Activated naive CD4-positive, alpha-beta T cell treated with anti-CD3 and anti-CD28 coated beads, Interleukin-2, amount 50 U/mL, for 24 hours (primary cell): Measurements from ENCODE around the gene LHFPL2.

Experiments used
- H3K27ac Mint-ChIP-seq: one replicate; pipeline ENCODE4 v1.8.0; 2021; ENCODE audit warnings: mild to moderate bottlenecking, mixed read lengths
- H3K27me3 Mint-ChIP-seq: one replicate; pipeline ENCODE4 v1.8.0; 2021; ENCODE audit warnings: mixed read lengths
- H3K36me3 Mint-ChIP-seq: one replicate; pipeline ENCODE4 v1.8.0; 2021; ENCODE audit warnings: mixed read lengths
- H3K4me1 Mint-ChIP-seq: one replicate; pipeline ENCODE4 v1.8.0; 2021; ENCODE audit warnings: mixed read lengths
- H3K4me3 Mint-ChIP-seq: one replicate; pipeline ENCODE4 v1.8.0; 2021; ENCODE audit warnings: mild to moderate bottlenecking, mixed read lengths
- H3K9me3 Mint-ChIP-seq: one replicate; pipeline ENCODE4 v1.8.0; 2021; ENCODE audit warnings: mixed read lengths

The LHFPL2 gene

DNA sequence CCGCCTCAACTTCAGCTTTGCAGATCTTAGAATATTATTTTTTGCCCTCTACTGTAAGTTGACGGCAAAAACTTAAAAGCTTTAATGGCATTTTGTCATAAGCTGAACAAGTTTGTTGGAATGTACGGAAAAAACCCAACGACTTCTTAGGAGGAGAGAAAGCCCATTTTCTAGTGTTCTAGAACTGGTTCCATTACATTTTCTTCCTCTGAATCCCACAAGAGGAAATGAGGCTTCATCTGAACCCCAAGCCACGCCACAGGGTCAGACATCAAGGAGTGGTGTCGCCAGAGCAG, 113.7 kb downstream of the LHFPL2 start:
- H3K9me3 Mint-ChIP-seq = no peaks in the 10 kb centered on the region

DNA sequence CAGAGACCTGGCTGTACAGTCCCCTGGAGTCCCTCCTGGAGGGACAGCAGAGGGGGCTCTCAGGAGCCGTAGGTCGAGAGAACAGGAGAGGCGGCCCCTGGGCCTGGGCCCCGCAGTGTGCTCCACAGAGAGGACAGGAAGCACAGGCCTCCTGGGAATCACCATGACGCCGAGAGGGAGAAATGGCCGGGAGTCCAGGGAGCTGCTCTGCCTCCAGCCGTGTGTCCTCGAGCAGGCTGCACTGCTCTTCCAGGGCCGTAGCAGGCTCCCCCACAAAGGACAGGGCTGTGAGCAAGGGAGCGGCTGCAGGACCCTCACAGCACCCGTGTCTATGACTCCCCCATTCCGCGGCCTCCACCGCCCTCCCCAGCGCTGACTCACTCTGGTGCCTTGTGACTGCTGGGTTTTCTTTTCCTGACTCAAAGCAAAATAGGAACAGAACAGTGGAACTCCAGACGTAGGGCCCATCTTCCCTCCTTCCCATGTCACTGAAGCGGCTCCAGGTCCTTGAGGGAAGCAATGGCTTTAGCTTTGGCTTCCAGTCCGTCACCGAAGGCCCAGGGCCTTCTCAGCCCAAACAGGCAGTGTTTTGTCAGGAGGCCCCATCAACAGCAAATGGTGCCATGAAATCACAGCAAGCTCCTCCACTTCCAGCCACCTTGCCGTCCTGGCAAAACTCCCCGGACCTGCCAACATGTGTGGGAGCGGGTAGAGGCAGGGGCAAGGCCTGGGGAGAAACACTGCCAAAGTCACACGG, 114.2 kb downstream of the LHFPL2 start:
- Mint-ChIP-seq H3K27ac (no peak overlapping the region), H3K36me3 (no peaks in the 10 kb centered on the region), H3K4me1 (no peaks in the 10 kb centered on the region), H3K27me3 (no peaks in the 10 kb centered on the region), H3K9me3 (no peaks in the 10 kb centered on the region), H3K4me3 (no peak overlapping the region)

More for the DNA sequence above, 113.7 kb downstream of the LHFPL2 start:
- H3K27ac Mint-ChIP-seq = no peak overlapping the region
- no peaks in the 10 kb centered on the region for H3K36me3 Mint-ChIP-seq
- no peaks in the 10 kb centered on the region for H3K27me3 Mint-ChIP-seq
- no peaks in the 10 kb centered on the region for H3K4me1 Mint-ChIP-seq
- no peak overlapping the region for H3K4me3 Mint-ChIP-seq

DNA sequence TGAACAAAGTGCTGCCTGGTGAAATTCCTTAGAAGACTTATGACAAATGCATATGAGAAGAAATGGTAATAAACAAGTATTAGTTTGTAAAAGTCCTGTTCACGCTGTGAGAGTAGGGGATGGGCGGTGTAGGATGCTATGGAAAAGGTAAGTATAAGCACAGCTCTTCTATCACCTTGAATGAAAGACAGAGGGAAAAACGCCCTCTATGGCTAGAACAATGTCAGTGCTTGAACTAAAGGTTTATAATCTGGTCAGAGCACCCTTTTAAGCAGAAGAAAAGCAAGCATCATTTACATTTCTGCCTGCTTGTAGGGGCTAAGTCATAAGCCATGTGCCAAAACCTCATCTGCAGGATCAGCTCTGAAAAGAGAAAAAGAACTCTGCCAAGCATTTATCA, 115.2 kb downstream of the LHFPL2 start:
- H3K36me3 Mint-ChIP-seq = no peaks in the 10 kb centered on the region
- no peak overlapping the region for H3K4me3 Mint-ChIP-seq

GRCh38 chr5:78530342-78531096, 118.1 kb downstream of the LHFPL2 start:
- Mint-ChIP-seq H3K36me3 (no peaks in the 10 kb centered on the region), H3K4me3 (no peak overlapping the region), H3K27ac (no peak overlapping the region), H3K9me3 (no peaks in the 10 kb centered on the region), H3K4me1 (no peaks in the 10 kb centered on the region), H3K27me3 (no peaks in the 10 kb centered on the region)

More for the DNA sequence above, 115.2 kb downstream of the LHFPL2 start:
- Mint-ChIP-seq H3K27me3 (no peaks in the 10 kb centered on the region), H3K9me3 (no peaks in the 10 kb centered on the region), H3K27ac (no peak overlapping the region), H3K4me1 (no peaks in the 10 kb centered on the region)

DNA sequence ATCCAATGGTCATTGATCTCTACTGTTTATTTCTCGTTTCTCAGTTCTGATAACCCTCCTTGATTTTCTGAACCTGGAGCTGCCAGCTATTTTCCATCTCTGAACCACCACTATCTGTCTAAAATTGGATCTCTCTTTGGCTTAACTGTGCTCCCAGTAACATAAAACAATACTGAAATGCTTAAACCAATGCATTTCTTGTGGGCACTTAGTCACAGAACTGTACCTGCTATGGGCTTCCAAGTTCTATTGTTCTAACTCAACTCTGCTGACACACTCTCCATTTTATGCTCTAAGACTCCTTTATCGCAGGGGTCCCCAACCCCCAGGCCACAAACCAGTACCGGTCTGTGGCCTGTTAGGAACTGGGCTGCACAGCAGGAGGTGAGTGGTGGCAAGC, 120.6 kb downstream of the LHFPL2 start:
- Mint-ChIP-seq H3K4me3 (no peak overlapping the region), H3K4me1 (no peaks in the 10 kb centered on the region), H3K36me3 (no peaks in the 10 kb centered on the region), H3K27ac (no peak overlapping the region), H3K27me3 (peaks cover 2% of the 10 kb centered on the region), H3K9me3 (no peaks in the 10 kb centered on the region)

DNA sequence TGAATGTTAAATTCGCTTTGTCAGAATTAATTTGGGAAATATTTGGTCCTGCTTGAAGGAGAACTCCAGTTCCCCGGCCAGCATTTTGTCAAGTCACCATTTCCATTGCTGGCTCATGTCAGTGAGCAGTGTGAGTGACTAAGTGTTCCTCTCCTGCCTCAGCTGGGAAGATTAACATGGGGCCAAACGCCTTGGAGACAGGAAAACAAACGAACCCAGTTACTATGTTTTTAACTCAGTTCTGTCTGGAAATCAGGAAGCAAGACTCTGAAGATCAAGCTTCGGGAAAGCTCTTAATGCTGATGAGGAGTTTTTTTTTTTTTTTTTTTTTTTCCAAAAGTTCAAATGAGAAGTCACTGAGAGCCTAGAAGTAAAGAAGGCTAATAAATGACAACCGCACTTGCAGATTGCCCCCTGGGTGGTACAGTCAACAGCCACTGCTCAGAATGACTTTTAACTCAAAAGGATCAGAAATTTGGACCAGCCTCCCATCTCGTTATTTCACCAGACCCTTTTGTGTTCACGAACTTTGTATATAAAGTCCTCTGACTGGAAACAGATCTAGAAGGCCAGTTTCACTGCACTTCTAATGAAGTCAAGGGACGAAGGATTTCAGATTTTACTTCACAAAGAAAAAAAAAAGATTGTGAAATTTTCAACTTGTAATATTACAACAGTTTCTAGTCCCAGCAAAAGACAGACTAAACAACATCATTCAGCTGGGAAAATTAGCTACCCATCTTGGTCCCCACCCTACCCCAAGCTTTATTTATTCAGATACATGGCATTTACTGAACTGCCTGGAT, 121.3 kb downstream of the LHFPL2 start:
- no peak overlapping the region for H3K27ac Mint-ChIP-seq
- H3K4me3 Mint-ChIP-seq = no peak overlapping the region
- H3K36me3 Mint-ChIP-seq = no peaks in the 10 kb centered on the region
- H3K9me3 Mint-ChIP-seq = no peaks in the 10 kb centered on the region
- peaks cover 4% of the 10 kb centered on the region for H3K27me3 Mint-ChIP-seq
- H3K4me1 Mint-ChIP-seq = no peaks in the 10 kb centered on the region

DNA sequence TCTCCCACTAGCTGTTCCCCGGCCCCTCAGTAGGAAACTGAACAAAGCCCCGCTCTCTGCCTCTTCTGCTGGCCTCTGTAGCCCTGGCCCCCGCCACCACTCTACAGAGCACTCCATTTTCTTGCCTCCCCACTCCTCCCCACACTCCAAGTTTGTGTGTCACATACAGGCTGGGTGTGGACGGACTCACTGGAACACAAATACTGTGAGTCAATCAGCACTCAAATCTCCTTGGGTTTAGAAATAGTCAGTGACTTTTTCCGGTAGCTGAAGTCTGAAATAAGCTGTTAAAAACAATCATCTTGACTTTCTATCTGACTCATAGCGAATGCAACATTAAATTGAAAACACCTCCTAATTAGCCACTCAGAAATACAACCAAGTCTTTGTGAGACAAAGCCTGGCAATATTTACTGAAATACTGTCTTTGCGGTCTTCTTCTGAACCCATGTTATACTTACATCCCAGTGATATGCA, 122.5 kb downstream of the LHFPL2 start:
- Mint-ChIP-seq H3K27ac (no peak overlapping the region), H3K27me3 (peaks cover 4% of the 10 kb centered on the region), H3K36me3 (no peaks in the 10 kb centered on the region), H3K4me1 (no peaks in the 10 kb centered on the region), H3K9me3 (no peaks in the 10 kb centered on the region), H3K4me3 (no peak overlapping the region)

- Mint-ChIP-seq H3K36me3 (no peaks in the 10 kb centered on the region), H3K4me1 (no peaks in the 10 kb centered on the region), H3K4me3 (no peak overlapping the region), H3K27ac (no peak overlapping the region), H3K9me3 (no peaks in the 10 kb centered on the region), H3K27me3 (peaks cover 7% of the 10 kb centered on the region)
These were observed 125.0 kb downstream of the LHFPL2 start for GRCh38 chr5:78523314-78524193.

DNA sequence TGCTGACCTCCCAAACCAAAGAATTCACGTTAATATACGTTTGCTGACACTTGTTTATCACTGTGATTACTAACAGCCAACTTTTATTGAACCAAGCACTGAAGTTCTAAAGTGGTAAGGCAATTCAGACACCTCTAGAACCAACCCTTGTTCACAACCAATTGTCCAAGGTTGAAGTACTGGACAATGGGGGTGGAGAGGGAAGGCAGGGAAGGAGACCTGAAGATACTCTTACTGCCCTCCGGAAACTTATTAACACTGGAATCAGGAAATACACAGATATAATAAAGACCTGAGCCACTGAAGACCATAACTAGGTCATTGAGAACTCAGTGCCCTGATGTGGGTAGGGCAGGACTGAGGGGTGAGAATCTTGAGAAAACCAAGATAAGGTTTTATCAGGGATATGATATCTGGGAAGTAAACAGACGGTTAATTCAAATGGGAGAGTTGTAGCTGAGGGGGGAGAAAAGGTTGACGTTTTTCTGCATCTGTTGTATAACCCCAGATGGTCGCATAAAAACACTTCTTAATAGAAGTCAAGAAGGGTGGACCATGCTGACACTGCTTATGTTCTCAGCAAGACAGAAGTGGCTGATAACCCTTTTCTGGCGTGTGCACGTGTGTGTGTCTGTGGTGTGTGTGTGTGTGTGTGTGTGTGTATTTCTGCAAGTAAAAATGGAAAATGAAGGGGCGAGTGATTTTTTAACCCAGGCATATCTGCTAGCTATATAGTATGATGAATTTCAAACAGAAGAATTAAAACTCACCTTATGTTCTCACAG, 125.9 kb downstream of the LHFPL2 start:
- Mint-ChIP-seq H3K27me3 (peaks cover 8% of the 10 kb centered on the region), H3K36me3 (no peaks in the 10 kb centered on the region), H3K9me3 (no peaks in the 10 kb centered on the region), H3K27ac (no peak overlapping the region), H3K4me1 (no peaks in the 10 kb centered on the region), H3K4me3 (no peak overlapping the region)

DNA sequence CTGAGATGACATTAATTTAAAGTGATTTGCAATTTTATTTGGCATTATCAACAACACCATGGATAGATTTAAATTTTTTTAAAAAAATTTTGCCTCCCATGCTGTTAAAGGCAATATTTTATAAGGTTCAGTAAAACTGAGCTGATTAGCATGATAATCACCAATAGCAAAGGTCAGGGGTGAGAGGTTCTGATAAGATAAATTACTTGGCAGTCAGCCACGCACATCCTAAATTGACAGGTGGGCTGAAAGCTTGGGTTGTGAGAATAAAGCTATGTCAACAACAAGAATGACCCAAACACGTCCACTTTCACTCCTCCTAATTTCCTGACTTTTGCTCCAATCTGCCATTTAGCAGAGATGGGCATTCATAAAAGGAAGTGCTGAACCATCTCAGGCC, 127.1 kb downstream of the LHFPL2 start:
- H3K36me3 Mint-ChIP-seq = no peaks in the 10 kb centered on the region
- peaks cover 15% of the 10 kb centered on the region for H3K27me3 Mint-ChIP-seq
- H3K27ac Mint-ChIP-seq = no peak overlapping the region
- H3K4me3 Mint-ChIP-seq = no peak overlapping the region
- no peaks in the 10 kb centered on the region for H3K9me3 Mint-ChIP-seq
- H3K4me1 Mint-ChIP-seq = no peaks in the 10 kb centered on the region

DNA sequence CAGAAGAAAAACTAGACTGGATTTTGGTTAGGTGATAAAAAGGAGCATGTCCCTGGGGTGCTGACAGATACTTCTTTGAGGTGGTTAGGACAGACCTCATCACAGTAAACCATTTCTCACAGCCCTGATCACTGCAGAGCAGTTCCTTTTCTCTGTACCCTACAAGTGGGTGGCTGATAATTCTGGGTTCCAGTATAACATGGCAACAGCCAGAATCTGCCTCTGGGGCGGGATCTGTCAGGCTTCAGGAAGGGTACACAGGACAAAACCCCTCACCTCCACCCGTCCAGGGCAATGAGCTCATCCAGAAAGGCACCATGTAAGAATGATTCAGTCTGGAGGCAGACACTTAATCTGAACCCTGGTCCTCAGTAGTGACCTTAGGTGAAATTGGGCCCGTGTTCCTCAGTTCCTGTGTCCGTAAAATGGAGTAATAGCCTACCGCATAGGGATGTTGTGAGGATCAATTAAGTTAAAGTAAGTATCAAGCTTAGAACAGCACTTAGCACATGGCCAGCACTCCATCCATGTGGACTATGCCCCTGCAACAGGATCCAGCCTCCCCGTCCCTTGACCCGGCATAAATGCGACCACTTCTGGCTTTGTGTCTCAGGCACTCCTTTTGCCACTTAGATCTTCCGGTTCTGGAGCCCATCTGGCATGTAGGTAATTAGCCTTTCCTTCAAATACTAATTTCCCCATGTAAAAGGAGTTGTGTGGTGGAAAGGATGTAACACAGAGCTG, 129.2 kb downstream of the LHFPL2 start:
- H3K36me3 Mint-ChIP-seq = no peaks in the 10 kb centered on the region
- H3K4me1 Mint-ChIP-seq = no peaks in the 10 kb centered on the region
- H3K9me3 Mint-ChIP-seq = no peaks in the 10 kb centered on the region
- no peak overlapping the region for H3K27ac Mint-ChIP-seq
- H3K27me3 Mint-ChIP-seq = peaks cover 19% of the 10 kb centered on the region
- no peak overlapping the region for H3K4me3 Mint-ChIP-seq

GRCh38 chr5:78518365-78519197, 130.0 kb downstream of the LHFPL2 start:
- H3K27me3 Mint-ChIP-seq = peaks cover 19% of the 10 kb centered on the region

DNA sequence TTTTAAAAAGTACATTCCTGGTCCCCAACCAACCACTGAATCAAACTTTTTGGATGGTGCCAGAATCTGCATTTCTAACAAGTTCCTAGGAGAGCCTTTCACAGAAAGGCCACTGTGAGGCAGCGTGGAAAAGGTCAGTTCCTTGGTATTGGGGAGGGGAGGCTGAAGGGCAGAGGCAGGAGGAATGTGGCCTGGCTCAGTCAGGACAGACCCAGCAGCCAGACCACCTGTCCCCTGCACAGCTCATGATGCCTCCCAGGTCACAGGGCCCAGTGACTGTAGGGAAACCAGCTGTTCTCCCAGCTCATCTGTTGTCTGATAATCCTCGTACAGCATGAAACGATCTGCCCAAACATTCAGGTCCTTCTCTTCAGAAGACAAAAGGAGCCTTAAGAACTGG, 132.9 kb downstream of the LHFPL2 start:
- Mint-ChIP-seq H3K4me1 (no peaks in the 10 kb centered on the region), H3K27ac (no peak overlapping the region), H3K9me3 (no peaks in the 10 kb centered on the region), H3K36me3 (no peaks in the 10 kb centered on the region), H3K27me3 (peaks cover 25% of the 10 kb centered on the region), H3K4me3 (no peak overlapping the region)

More at GRCh38 chr5:78518365-78519197, 130.0 kb downstream of the LHFPL2 start:
- Mint-ChIP-seq H3K36me3 (no peaks in the 10 kb centered on the region), H3K4me1 (no peaks in the 10 kb centered on the region), H3K4me3 (no peak overlapping the region), H3K9me3 (no peaks in the 10 kb centered on the region), H3K27ac (no peak overlapping the region)
